SK-N-MC (cell line): ENCODE data around the gene GTSF1L.

ENCODE experiments used
- DNase-seq: peaks from one replicate; pipeline ENCODE4 v3.0.0-alpha.2; 2011; ENCODE audit warnings: low read depth, low spot score
- H3K27ac ChIP-seq: fragments of 200-600 bp; sonication (generic); 2 replicates; pipeline ENCODE4 v1.5.1; 2016; ENCODE audit warnings: mixed run types
- H3K36me3 ChIP-seq: fragments of 200-600 bp; sonication (generic); 2 replicates; pipeline ENCODE4 v1.6.1; 2017; ENCODE audit warnings: antibody characterized with exemption, low read length, mixed read lengths; ENCODE audit not compliant: insufficient read depth
- H3K4me3 ChIP-seq: fragments of 200-600 bp; sonication (generic); 2 replicates; pipeline ENCODE4 v1.5.1; 2016
- H3K9ac ChIP-seq: fragments of 200-600 bp; sonication (generic); 2 replicates; pipeline ENCODE4 v1.8.0; 2017; ENCODE audit warnings: mixed run types, mixed read lengths; ENCODE audit not compliant: insufficient read length
- H3K9me3 ChIP-seq: fragments of 200-600 bp; sonication (generic); 2 replicates; pipeline ENCODE4 v1.6.1; 2017; ENCODE audit warnings: low read depth, mild to moderate bottlenecking, antibody characterized with exemption, low read length, moderate library complexity, mixed read lengths
- EZH2 ChIP-seq: fragments of 200-600 bp; sonication (generic); IDR thresholded peaks from one replicate; pipeline ENCODE4 v1.6.1; 2017; ENCODE audit warnings: antibody characterized with exemption
- FOXP2 ChIP-seq: optimal IDR thresholded peaks from 2 replicates; pipeline ENCODE3; 2011; ENCODE audit warnings: mild to moderate bottlenecking, moderate library complexity; ENCODE audit not compliant: insufficient read depth; ENCODE audit errors: extremely low read length, control extremely low read depth
- POLR2AphosphoS5 ChIP-seq: IDR thresholded peaks from 2 replicates; pipeline ENCODE4 v1.6.1; 2012; ENCODE audit warnings: mild to moderate bottlenecking, low read depth, low read length, borderline replicate concordance

Gene GTSF1L

DNA sequence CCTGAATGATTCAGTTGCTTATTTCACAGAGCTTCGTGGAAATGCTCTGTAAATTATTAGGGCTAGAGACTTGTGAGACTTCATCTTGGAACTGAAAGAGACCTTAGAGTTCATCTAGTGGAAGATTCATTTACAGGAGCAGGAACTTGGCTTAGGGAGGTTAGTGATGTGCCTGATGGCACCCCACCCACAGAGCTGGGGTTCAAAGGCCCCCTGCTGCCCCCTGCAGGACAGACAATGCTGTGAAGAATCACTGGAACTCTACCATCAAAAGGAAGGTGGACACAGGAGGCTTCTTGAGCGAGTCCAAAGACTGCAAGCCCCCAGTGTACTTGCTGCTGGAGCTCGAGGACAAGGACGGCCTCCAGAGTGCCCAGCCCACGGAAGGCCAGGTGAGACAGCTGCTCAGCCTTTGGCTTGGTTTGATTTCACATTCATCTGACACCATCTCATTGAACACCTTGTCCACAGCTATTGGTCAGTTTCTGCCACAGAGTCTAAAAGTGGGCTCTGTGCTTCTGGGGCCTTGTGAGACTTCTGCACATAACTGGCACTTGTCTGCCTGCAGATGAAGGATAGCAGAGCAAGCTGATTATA, 34.8 kb downstream of the GTSF1L start:
- no peak for DNase-seq

GRCh38 chr20:43690943-43691598, 35.7 kb downstream of the GTSF1L start:
- Histone ChIP-seq H3K4me3 (no peak overlapping the region), H3K9me3 (no peaks in the 10 kb centered on the region), H3K27ac (no peak overlapping the region), H3K36me3 (peaks cover 48% of the 10 kb centered on the region), H3K9ac (no peak overlapping the region)
- TF ChIP-seq FOXP2 (no peak), EZH2 (no peak), POLR2AphosphoS5 (no peak)
- DNase-seq, result no peak

More for the DNA sequence above, 34.8 kb downstream of the GTSF1L start:
- no peak overlapping the region for H3K9ac ChIP-seq
- H3K4me3 ChIP-seq, result no peak overlapping the region
- H3K9me3 ChIP-seq, result no peaks in the 10 kb centered on the region
- no peak overlapping the region for H3K27ac ChIP-seq
- no peak for TF ChIP-seq POLR2AphosphoS5
- TF ChIP-seq FOXP2, result no peak
- TF ChIP-seq EZH2, result no peak
- H3K36me3 ChIP-seq, result peaks cover 44% of the 10 kb centered on the region

GRCh38 chr20:43689165-43689564, 37.6 kb downstream of the GTSF1L start:
- no peak for DNase-seq
- Histone ChIP-seq H3K36me3 (peaks cover 44% of the 10 kb centered on the region), H3K4me3 (no peak overlapping the region), H3K27ac (no peak overlapping the region), H3K9me3 (no peaks in the 10 kb centered on the region), H3K9ac (no peak overlapping the region)
- TF ChIP-seq FOXP2, result no peak
- TF ChIP-seq POLR2AphosphoS5, result no peak

- Histone ChIP-seq H3K9ac (no peak overlapping the region), H3K27ac (no peak overlapping the region), H3K36me3 (peaks cover 47% of the 10 kb centered on the region), H3K4me3 (no peak overlapping the region), H3K9me3 (no peaks in the 10 kb centered on the region)
- DNase-seq, result no peak
- TF ChIP-seq EZH2 (no peak), POLR2AphosphoS5 (no peak), FOXP2 (no peak)
Observed at GRCh38 chr20:43686820-43687219, 40.0 kb downstream of the GTSF1L start.

GRCh38 chr20:43682446-43682845, 44.4 kb downstream of the GTSF1L start:
- no peak overlapping the region for H3K9ac ChIP-seq
- H3K27ac ChIP-seq, result no peak overlapping the region
- TF ChIP-seq FOXP2 (no peak), POLR2AphosphoS5 (no peak), EZH2 (no peak)
- no peak overlapping the region for H3K4me3 ChIP-seq
- DNase-seq, result no peak
- no peaks in the 10 kb centered on the region for H3K9me3 ChIP-seq
- peaks cover 40% of the 10 kb centered on the region for H3K36me3 ChIP-seq

- peaks cover 41% of the 10 kb centered on the region for H3K36me3 ChIP-seq
- TF ChIP-seq POLR2AphosphoS5 (no peak), FOXP2 (no peak), EZH2 (no peak)
- H3K4me3 ChIP-seq, result no peak overlapping the region
- H3K9ac ChIP-seq, result no peak overlapping the region
- H3K9me3 ChIP-seq, result no peaks in the 10 kb centered on the region
- DNase-seq, result no peak
- H3K27ac ChIP-seq, result no peak overlapping the region
Observed at GRCh38 chr20:43681991-43682410, 44.8 kb downstream of the GTSF1L start.

- TF ChIP-seq FOXP2 (no peak), POLR2AphosphoS5 (no peak), EZH2 (no peak)
- Histone ChIP-seq H3K9me3 (no peaks in the 10 kb centered on the region), H3K9ac (no peak overlapping the region), H3K27ac (no peak overlapping the region), H3K4me3 (no peak overlapping the region), H3K36me3 (peaks cover 41% of the 10 kb centered on the region)
- no peak for DNase-seq
Observed at GRCh38 chr20:43681468-43681942, 45.3 kb downstream of the GTSF1L start.

GRCh38 chr20:43680981-43681380, 45.8 kb downstream of the GTSF1L start:
- H3K4me3 ChIP-seq, result no peak overlapping the region
- no peaks in the 10 kb centered on the region for H3K9me3 ChIP-seq
- H3K27ac ChIP-seq, result no peak overlapping the region
- H3K9ac ChIP-seq, result no peak overlapping the region
- no peak for DNase-seq
- peaks cover 38% of the 10 kb centered on the region for H3K36me3 ChIP-seq
- no peak for TF ChIP-seq EZH2
- no peak for TF ChIP-seq POLR2AphosphoS5
- TF ChIP-seq FOXP2, result no peak
